Measurements from ENCODE around the gene KLF7. TPM values are rescaled to one million over a fixed set of nuclear protein-coding genes. Genes with fewer than 3 reads are reported as not detected.

The KLF7 gene
- total RNA-seq, 1 donor = 31.1 TPM

GRCh38 chr2:207032490-207032889, 133.3 kb downstream of the KLF7 start:
- Histone ChIP-seq H3K4me1 (ENCODE audit: insufficient read depth, low read length) (no peaks in the 10 kb centered on the region), H3K27ac (ENCODE audit: low read depth, low read length) (no peak overlapping the region), H4K20me1 (ENCODE audit: insufficient read depth, low read length) (no peaks in the 10 kb centered on the region), H3K9me3 (ENCODE audit: low read depth, low read length) (no peaks in the 10 kb centered on the region), H3K79me2 (ENCODE audit: insufficient read depth, low read length) (no peaks in the 10 kb centered on the region), H2AFZ (ENCODE audit: low read length) (no peak overlapping the region), H3K27me3 (ENCODE audit: insufficient read depth, low read length) (no peaks in the 10 kb centered on the region), H3K4me2 (ENCODE audit: insufficient read depth, low read length) (no peak overlapping the region), H3K4me3 (ENCODE audit: insufficient read depth, low read length) (no peak overlapping the region), H3K36me3 (ENCODE audit: insufficient read depth, low read length) (no peaks in the 10 kb centered on the region)
- no peak for TF ChIP-seq CTCF (IDR thresholded peaks at IDR 0.05; ENCODE audit: extremely low read depth, low read depth, low read length)
- DNase-seq (ENCODE audit: insufficient read length, low spot score, missing footprints) = no peak

Small RNA genes within 50 kb of the gene (small RNA-seq; reads per million reads assigned to genes)
- gene MIR2355 (15.6 reads per million, percentile 94 among the genes with 10 or more reads in this experiment), gene MIR7845 (0.30 reads per million)

Other genes starting within 250 kb of the KLF7 start
- not detected in 2 replicates for gene CPO, start 226.4 kb downstream of the KLF7 start, total RNA-seq

Measured in osteoblast (primary cell).